Gastroesophageal sphincter (tissue), 3 donors: Measurements from ENCODE around the gene MLH3.

Experiments used
- POLR2A ChIP-seq, 2 donors: fragments of 450-650 bp; IDR thresholded peaks; one replicate each; pipeline ENCODE4 v1.6.1; 2017; ENCODE audit warnings: antibody characterized with exemption in 2 of 2, mild to moderate bottlenecking in 2 of 2, moderate library complexity in 1 of 2
- POLR2AphosphoS5 ChIP-seq: sonication (generic); formaldehyde crosslinking; IDR thresholded peaks from one replicate; pipeline ENCODE4 v1.6.1; 2017; ENCODE audit warnings: antibody characterized with exemption
- TF ChIP-seq, protein P1 (sequence below), 4 experiments: fragments of 200-600 bp in 2 of 4; fragments of 450-650 bp in 2 of 4; sonication (generic) in 1 of 4; IDR thresholded peaks; one replicate each; pipeline ENCODE4 v1.5.1; 2017 to 2019; ENCODE audit warnings: antibody characterized with exemption in 4 of 4, mild to moderate bottlenecking in 2 of 4, moderate library complexity in 2 of 4

DNA sequence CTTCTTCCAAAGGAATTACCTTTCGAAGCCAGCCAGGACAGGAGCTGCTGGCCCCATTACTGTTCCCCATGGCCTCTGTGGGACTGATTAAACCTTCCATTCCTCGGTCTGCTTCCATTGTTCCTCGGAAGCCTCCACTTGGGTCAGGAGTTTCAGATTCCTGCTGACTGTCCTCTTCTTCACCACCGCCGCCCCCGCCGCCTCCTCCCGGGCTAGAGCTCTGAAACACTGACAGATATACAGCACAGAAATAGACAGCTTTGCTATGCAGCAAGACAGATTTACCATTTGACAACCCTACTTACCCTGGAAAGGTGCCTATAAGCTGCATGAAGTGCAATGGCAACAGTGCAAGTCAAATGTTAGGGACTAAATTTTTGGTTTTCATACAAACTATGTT lies 40.0 kb upstream of the MLH3 start:
- TF ChIP-seq POLR2A (IDR thresholded peaks at IDR 0.05) (no peak), POLR2AphosphoS5 (no peak)
- TF ChIP-seq, protein P1, sequence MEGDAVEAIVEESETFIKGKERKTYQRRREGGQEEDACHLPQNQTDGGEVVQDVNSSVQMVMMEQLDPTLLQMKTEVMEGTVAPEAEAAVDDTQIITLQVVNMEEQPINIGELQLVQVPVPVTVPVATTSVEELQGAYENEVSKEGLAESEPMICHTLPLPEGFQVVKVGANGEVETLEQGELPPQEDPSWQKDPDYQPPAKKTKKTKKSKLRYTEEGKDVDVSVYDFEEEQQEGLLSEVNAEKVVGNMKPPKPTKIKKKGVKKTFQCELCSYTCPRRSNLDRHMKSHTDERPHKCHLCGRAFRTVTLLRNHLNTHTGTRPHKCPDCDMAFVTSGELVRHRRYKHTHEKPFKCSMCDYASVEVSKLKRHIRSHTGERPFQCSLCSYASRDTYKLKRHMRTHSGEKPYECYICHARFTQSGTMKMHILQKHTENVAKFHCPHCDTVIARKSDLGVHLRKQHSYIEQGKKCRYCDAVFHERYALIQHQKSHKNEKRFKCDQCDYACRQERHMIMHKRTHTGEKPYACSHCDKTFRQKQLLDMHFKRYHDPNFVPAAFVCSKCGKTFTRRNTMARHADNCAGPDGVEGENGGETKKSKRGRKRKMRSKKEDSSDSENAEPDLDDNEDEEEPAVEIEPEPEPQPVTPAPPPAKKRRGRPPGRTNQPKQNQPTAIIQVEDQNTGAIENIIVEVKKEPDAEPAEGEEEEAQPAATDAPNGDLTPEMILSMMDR (IDR thresholded peaks at IDR 0.05) = no peak
